Measurements from ENCODE around the gene PLA2G10.

Gene PLA2G10

DNA sequence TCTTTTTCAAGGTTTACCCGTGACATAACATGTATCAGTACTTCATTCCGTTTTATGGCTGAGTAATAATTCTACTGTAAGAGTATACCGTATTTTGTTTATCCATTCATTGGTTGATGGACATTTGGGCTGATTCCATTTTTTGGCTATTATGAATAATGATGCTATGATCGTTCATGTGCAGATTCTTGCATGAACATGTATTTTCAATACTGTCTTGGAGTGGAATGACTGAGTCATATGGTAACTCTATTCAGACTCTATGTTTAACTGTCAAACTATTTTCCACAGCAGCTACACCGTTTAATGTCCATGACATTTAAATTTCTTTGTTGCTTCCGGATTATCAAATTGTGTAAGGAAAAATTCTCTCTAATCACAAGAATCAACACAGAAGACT is 43.5 kb downstream of the PLA2G10 start:
- Histone ChIP-seq H3K27ac (ENCODE audit: low read length) (no peak overlapping the region), H3K36me3 (replicated peaks; ENCODE audit: low read depth, low read length) (peaks cover 43% of the 10 kb centered on the region), H2AFZ (ENCODE audit: low read depth, low read length) (no peak overlapping the region), H3K79me2 (ENCODE audit: low read length) (peaks cover 8% of the 10 kb centered on the region), H3K27me3 (ENCODE audit: low read depth, low read length) (no peaks in the 10 kb centered on the region), H3K4me2 (ENCODE audit: low read length) (no peak overlapping the region), H3K4me3 (ENCODE audit: low read length) (no peak overlapping the region), H4K20me1 (ENCODE audit: insufficient read depth, low read length) (no peaks in the 10 kb centered on the region), H3K4me1 (ENCODE audit: low read length) (no peaks in the 10 kb centered on the region), H3K9me3 (ENCODE audit: insufficient read depth, low read length) (no peaks in the 10 kb centered on the region), H3K9ac (ENCODE audit: low read length) (no peak overlapping the region)
- TF ChIP-seq, protein P1, sequence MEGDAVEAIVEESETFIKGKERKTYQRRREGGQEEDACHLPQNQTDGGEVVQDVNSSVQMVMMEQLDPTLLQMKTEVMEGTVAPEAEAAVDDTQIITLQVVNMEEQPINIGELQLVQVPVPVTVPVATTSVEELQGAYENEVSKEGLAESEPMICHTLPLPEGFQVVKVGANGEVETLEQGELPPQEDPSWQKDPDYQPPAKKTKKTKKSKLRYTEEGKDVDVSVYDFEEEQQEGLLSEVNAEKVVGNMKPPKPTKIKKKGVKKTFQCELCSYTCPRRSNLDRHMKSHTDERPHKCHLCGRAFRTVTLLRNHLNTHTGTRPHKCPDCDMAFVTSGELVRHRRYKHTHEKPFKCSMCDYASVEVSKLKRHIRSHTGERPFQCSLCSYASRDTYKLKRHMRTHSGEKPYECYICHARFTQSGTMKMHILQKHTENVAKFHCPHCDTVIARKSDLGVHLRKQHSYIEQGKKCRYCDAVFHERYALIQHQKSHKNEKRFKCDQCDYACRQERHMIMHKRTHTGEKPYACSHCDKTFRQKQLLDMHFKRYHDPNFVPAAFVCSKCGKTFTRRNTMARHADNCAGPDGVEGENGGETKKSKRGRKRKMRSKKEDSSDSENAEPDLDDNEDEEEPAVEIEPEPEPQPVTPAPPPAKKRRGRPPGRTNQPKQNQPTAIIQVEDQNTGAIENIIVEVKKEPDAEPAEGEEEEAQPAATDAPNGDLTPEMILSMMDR (IDR thresholded peaks at IDR 0.05; ENCODE audit: low read depth, low read length), result no peak
- TF ChIP-seq EZH2phosphoT487 (IDR thresholded peaks at IDR 0.05; ENCODE audit: low read depth), result no peak

DNA sequence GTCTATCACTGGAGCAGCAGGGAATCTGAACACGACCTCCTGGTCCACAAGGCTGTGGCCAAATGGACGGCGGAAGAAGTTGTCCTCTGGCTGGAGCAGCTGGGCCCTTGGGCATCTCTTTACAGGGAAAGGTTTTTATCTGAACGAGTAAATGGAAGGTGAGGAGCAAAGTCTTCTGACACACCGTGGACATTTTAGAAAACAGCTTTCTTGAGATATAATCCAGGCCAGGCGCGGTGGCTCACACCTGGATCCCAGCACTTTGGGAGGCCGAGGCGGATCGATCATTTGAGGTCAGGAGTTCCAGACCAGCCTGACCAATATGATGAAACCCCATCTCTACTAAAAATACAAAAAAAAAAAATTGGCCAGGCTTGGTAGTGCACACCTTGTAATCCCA is 44.3 kb downstream of the PLA2G10 start:
- no peaks in the 10 kb centered on the region for H3K4me1 ChIP-seq (ENCODE audit: low read length)
- H3K9me3 ChIP-seq (ENCODE audit: insufficient read depth, low read length), result no peaks in the 10 kb centered on the region
- H2AFZ ChIP-seq (ENCODE audit: low read depth, low read length), result no peak overlapping the region
- TF ChIP-seq EZH2phosphoT487 (IDR thresholded peaks at IDR 0.05; ENCODE audit: low read depth), result no peak
- TF ChIP-seq, protein P1 (IDR thresholded peaks at IDR 0.05; ENCODE audit: low read depth, low read length), result no peak
- H4K20me1 ChIP-seq (ENCODE audit: insufficient read depth, low read length), result no peaks in the 10 kb centered on the region
- H3K4me2 ChIP-seq (ENCODE audit: low read length), result no peak overlapping the region
- peaks cover 47% of the 10 kb centered on the region for H3K36me3 ChIP-seq (replicated peaks; ENCODE audit: low read depth, low read length)
- peaks cover 11% of the 10 kb centered on the region for H3K79me2 ChIP-seq (ENCODE audit: low read length)
- no peak overlapping the region for H3K4me3 ChIP-seq (ENCODE audit: low read length)
- H3K27ac ChIP-seq (ENCODE audit: low read length), result no peak overlapping the region
- H3K27me3 ChIP-seq (ENCODE audit: low read depth, low read length), result no peaks in the 10 kb centered on the region
- no peak overlapping the region for H3K9ac ChIP-seq (ENCODE audit: low read length)

DNA sequence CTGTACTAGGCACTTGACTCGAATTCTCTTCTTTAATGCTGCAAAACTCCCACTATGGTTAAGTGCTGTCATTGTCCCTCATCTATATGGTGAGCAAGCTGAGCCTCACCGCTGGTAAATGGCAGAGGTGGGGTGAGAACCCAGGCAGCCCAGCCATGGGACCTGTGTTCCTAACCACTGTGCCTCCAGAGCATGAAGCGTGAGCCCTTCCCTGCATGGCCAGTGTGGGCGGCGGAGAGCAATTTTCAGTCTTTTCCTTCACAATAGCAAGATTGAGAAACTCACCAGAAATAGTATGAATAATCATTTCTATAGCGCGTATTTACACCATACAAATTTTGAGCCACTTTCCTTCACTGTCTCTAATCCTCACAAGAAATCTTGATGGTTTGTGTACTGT is 52.2 kb downstream of the PLA2G10 start:
- Histone ChIP-seq H3K9ac (ENCODE audit: low read length) (no peak overlapping the region), H3K4me2 (ENCODE audit: low read length) (no peak overlapping the region), H3K9me3 (ENCODE audit: insufficient read depth, low read length) (no peaks in the 10 kb centered on the region), H3K79me2 (ENCODE audit: low read length) (peaks cover 75% of the 10 kb centered on the region), H3K36me3 (replicated peaks; ENCODE audit: low read depth, low read length) (peaks cover 33% of the 10 kb centered on the region), H3K4me1 (ENCODE audit: low read length) (no peaks in the 10 kb centered on the region), H3K27ac (ENCODE audit: low read length) (no peak overlapping the region), H3K4me3 (ENCODE audit: low read length) (no peak overlapping the region), H3K27me3 (ENCODE audit: low read depth, low read length) (no peaks in the 10 kb centered on the region), H4K20me1 (ENCODE audit: insufficient read depth, low read length) (peaks cover 30% of the 10 kb centered on the region), H2AFZ (ENCODE audit: low read depth, low read length) (no peak overlapping the region)
- TF ChIP-seq, protein P1 (IDR thresholded peaks at IDR 0.05; ENCODE audit: low read depth, low read length), result no peak
- no peak for TF ChIP-seq EZH2phosphoT487 (IDR thresholded peaks at IDR 0.05; ENCODE audit: low read depth)

- Histone ChIP-seq H2AFZ (ENCODE audit: low read depth, low read length) (no peak overlapping the region), H4K20me1 (ENCODE audit: insufficient read depth, low read length) (peaks cover 31% of the 10 kb centered on the region), H3K9ac (ENCODE audit: low read length) (no peak overlapping the region), H3K36me3 (replicated peaks; ENCODE audit: low read depth, low read length) (peaks cover 33% of the 10 kb centered on the region), H3K4me2 (ENCODE audit: low read length) (no peak overlapping the region), H3K9me3 (ENCODE audit: insufficient read depth, low read length) (no peaks in the 10 kb centered on the region), H3K27me3 (ENCODE audit: low read depth, low read length) (no peaks in the 10 kb centered on the region), H3K4me3 (ENCODE audit: low read length) (no peak overlapping the region), H3K27ac (ENCODE audit: low read length) (no peak overlapping the region), H3K4me1 (ENCODE audit: low read length) (no peaks in the 10 kb centered on the region), H3K79me2 (ENCODE audit: low read length) (peaks cover 81% of the 10 kb centered on the region)
- TF ChIP-seq EZH2phosphoT487 (IDR thresholded peaks at IDR 0.05; ENCODE audit: low read depth), result no peak
- TF ChIP-seq, protein P1 (IDR thresholded peaks at IDR 0.05; ENCODE audit: low read depth, low read length), result no peak
Measured at GRCh38 chr16:14641206-14641605, 52.9 kb downstream of the PLA2G10 start.

Measured in OCI-LY3 (cell line).